Fibroblast of lung (primary cell): Measurements from ENCODE around the gene GARIN1A. TPM values are rescaled to one million over a fixed set of nuclear protein-coding genes. Genes with fewer than 3 reads are reported as not detected.
"Not testable (repeated sequence)": the region's sequence is repeated elsewhere in the genome, so short reads cannot be mapped to it uniquely, and the experiment has no call there.

ENCODE experiments used
- DNase-seq, 2 donors: peaks; one replicate each; pipeline versions ENCODE4 v3.0.0 to v3.0.0-alpha.2; 2010; ENCODE audit warnings: low read depth in 2 of 2
- H2AFZ ChIP-seq: 2 replicates; pipeline ENCODE4 v1.5.1; 2012; ENCODE audit warnings: low read length, control low read depth, inconsistent platforms
- H3K27ac ChIP-seq: 2 replicates; pipeline ENCODE4 v1.5.1; 2011; ENCODE audit warnings: low read length, control low read depth; ENCODE audit not compliant: insufficient read depth
- H3K27me3 ChIP-seq: 2 replicates; pipeline ENCODE4 v1.5.1; 2011; ENCODE audit warnings: mild to moderate bottlenecking, low read length; ENCODE audit not compliant: control insufficient read depth, insufficient read depth
- H3K36me3 ChIP-seq: 2 replicates; pipeline ENCODE4 v1.5.1; 2011; ENCODE audit warnings: low read length; ENCODE audit not compliant: control insufficient read depth, insufficient read depth
- H3K4me1 ChIP-seq: 2 replicates; pipeline ENCODE4 v1.5.1; 2011; ENCODE audit warnings: low read length; ENCODE audit not compliant: control insufficient read depth, insufficient read depth; ENCODE audit errors: extremely low read depth
- H3K4me2 ChIP-seq: 2 replicates; pipeline ENCODE4 v1.5.1; 2011; ENCODE audit warnings: low read length, control low read depth; ENCODE audit not compliant: insufficient read depth; ENCODE audit errors: extremely low read depth
- H3K4me3 ChIP-seq, 4 experiments: fragments of 200-600 bp in 1 of 4; sonication (generic) in 1 of 4; replicated peaks in 1 of 4; 2 replicates each; pipeline ENCODE4 v1.5.1; 2011 to 2016; ENCODE audit warnings: low read length in 4 of 4, low read depth in 3 of 4, mild to moderate bottlenecking in 3 of 4, control low read depth in 2 of 4, inconsistent platforms in 1 of 4, mixed read lengths in 1 of 4; ENCODE audit not compliant: insufficient read depth in 1 of 4; ENCODE audit errors: control extremely low read depth in 1 of 4
- H3K79me2 ChIP-seq: 2 replicates; pipeline ENCODE4 v1.5.1; 2012; ENCODE audit warnings: mild to moderate bottlenecking, low read length, inconsistent platforms; ENCODE audit not compliant: control insufficient read depth, insufficient read depth
- H3K9ac ChIP-seq: 2 replicates; pipeline ENCODE4 v1.5.1; 2011; ENCODE audit warnings: mild to moderate bottlenecking, low read length, control low read depth; ENCODE audit not compliant: insufficient read depth
- H3K9me3 ChIP-seq: 2 replicates; pipeline ENCODE4 v1.5.1; 2012; ENCODE audit warnings: low read depth, low read length; ENCODE audit not compliant: control insufficient read depth, insufficient read depth
- H4K20me1 ChIP-seq: 2 replicates; pipeline ENCODE4 v1.5.1; 2011; ENCODE audit warnings: low read length; ENCODE audit not compliant: control insufficient read depth, insufficient read depth; ENCODE audit errors: extremely low read depth
- EZH2 ChIP-seq: IDR thresholded peaks from 2 replicates; pipeline ENCODE4 v1.5.1; 2012; ENCODE audit warnings: low read length, control low read depth, mild to moderate bottlenecking; ENCODE audit errors: missing control alignments
- polyA minus RNA-seq: library from RNA; depleted of rRNA, polyadenylated mRNA; stranded (reverse); fragments of >200 nt; gene quantifications from 2 replicates; pipeline ENCODE4 v1.2.3, GENCODE V29; 2011; ENCODE audit warnings: low replicate concordance
- polyA plus RNA-seq, 2 donors: library from polyadenylated mRNA; depleted of rRNA in 1 of 2; stranded (reverse) in 1 of 2; unstranded in 1 of 2; fragments of >200 nt; gene quantifications; 2 replicates each; pipeline ENCODE4 v1.2.1, GENCODE V29; 2011 to 2012; ENCODE audit warnings: missing spikeins in 1 of 2
- total RNA-seq: library from RNA; depleted of rRNA; stranded (reverse); fragments of >200 nt; gene quantifications from 2 replicates; pipeline ENCODE4 v1.2.1, GENCODE V29; 2014

GARIN1A gene
- total RNA-seq: 0.51 and 1.5 TPM in 2 replicates
- 0.46 and 0.52 TPM in 2 replicates for polyA plus RNA-seq
- polyA plus RNA-seq (2012): 0.23 and 0.26 TPM in 2 replicates
- polyA minus RNA-seq: 0.43 TPM in 1 of 2 replicates, not detected in the other

GRCh38 chr7:128671992-128672391, at the start of gene GARIN1A:
Gene GARIN1A (plus strand): TSS chr7:128672292. CDS start chr7:128672398, 106 bp downstream.
- Histone ChIP-seq H3K79me2 (no peaks in the 10 kb centered on the region), H3K36me3 (no peaks in the 10 kb centered on the region), H4K20me1 (no peaks in the 10 kb centered on the region), H3K9me3 (no peaks in the 10 kb centered on the region), H3K4me1 (no peaks in the 10 kb centered on the region), H3K27ac (no peak within 1 kb of the TSS), H3K9ac (no peak within 1 kb of the TSS), H2AFZ (no peak within 1 kb of the TSS), H3K27me3 (no peaks in the 10 kb centered on the region), H3K4me2 (no peak within 1 kb of the TSS), H3K4me3 (no peak within 1 kb of the TSS)
- TF ChIP-seq EZH2: no peak
- DNase-seq: no peak

GRCh38 chr7:128627124-128627523, 45.0 kb upstream of the GARIN1A start:
- H3K27ac ChIP-seq, H2AFZ ChIP-seq, H3K27me3 ChIP-seq, H3K79me2 ChIP-seq, H3K4me2 ChIP-seq, H3K36me3 ChIP-seq, H4K20me1 ChIP-seq, H3K4me1 ChIP-seq, H3K9ac ChIP-seq, H3K4me3 ChIP-seq, H3K9me3 ChIP-seq: not testable (repeated sequence)
- peak; percentile 3 to 35 for DNase-seq

- not testable (repeated sequence) for H3K27ac ChIP-seq, DNase-seq, H3K36me3 ChIP-seq, H4K20me1 ChIP-seq, H3K4me2 ChIP-seq, H3K4me1 ChIP-seq, H3K4me3 ChIP-seq, H3K79me2 ChIP-seq, H2AFZ ChIP-seq, H3K9me3 ChIP-seq, H3K27me3 ChIP-seq, H3K9ac ChIP-seq
Measured at GRCh38 chr7:128633915-128634314, 38.2 kb upstream of the GARIN1A start.

- H4K20me1 ChIP-seq, H3K9me3 ChIP-seq, H2AFZ ChIP-seq, H3K79me2 ChIP-seq, H3K4me1 ChIP-seq, H3K27me3 ChIP-seq, H3K9ac ChIP-seq, H3K36me3 ChIP-seq, H3K4me3 ChIP-seq, H3K27ac ChIP-seq, DNase-seq, H3K4me2 ChIP-seq: not testable (repeated sequence)
Measured at GRCh38 chr7:128645206-128645605, 26.9 kb upstream of the GARIN1A start.

GRCh38 chr7:128645844-128646243, 26.2 kb upstream of the GARIN1A start:
- H3K27me3 ChIP-seq, H4K20me1 ChIP-seq, DNase-seq, H3K4me2 ChIP-seq, H3K36me3 ChIP-seq, H2AFZ ChIP-seq, H3K4me3 ChIP-seq, H3K9ac ChIP-seq, H3K4me1 ChIP-seq, H3K79me2 ChIP-seq, H3K9me3 ChIP-seq, H3K27ac ChIP-seq: not testable (repeated sequence)

GRCh38 chr7:128646877-128647276, 25.2 kb upstream of the GARIN1A start:
- H3K4me3 ChIP-seq, H2AFZ ChIP-seq, H3K4me1 ChIP-seq, H3K36me3 ChIP-seq, H3K27me3 ChIP-seq, H3K4me2 ChIP-seq, H3K9ac ChIP-seq, H3K79me2 ChIP-seq, DNase-seq, H4K20me1 ChIP-seq, H3K9me3 ChIP-seq, H3K27ac ChIP-seq: not testable (repeated sequence)

- H3K36me3 ChIP-seq, H3K27ac ChIP-seq, H4K20me1 ChIP-seq: not testable (repeated sequence)
Measured at GRCh38 chr7:128651096-128651495, 21.0 kb upstream of the GARIN1A start.

More at GRCh38 chr7:128651096-128651495, 21.0 kb upstream of the GARIN1A start:
- H3K4me1 ChIP-seq, H3K4me2 ChIP-seq, DNase-seq, H3K4me3 ChIP-seq, H3K9ac ChIP-seq, H3K27me3 ChIP-seq, H3K79me2 ChIP-seq, H3K9me3 ChIP-seq, H2AFZ ChIP-seq: not testable (repeated sequence)
